ENCODE data around the gene BFSP2.

The BFSP2 gene, protein sequence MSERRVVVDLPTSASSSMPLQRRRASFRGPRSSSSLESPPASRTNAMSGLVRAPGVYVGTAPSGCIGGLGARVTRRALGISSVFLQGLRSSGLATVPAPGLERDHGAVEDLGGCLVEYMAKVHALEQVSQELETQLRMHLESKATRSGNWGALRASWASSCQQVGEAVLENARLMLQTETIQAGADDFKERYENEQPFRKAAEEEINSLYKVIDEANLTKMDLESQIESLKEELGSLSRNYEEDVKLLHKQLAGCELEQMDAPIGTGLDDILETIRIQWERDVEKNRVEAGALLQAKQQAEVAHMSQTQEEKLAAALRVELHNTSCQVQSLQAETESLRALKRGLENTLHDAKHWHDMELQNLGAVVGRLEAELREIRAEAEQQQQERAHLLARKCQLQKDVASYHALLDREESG

DNA sequence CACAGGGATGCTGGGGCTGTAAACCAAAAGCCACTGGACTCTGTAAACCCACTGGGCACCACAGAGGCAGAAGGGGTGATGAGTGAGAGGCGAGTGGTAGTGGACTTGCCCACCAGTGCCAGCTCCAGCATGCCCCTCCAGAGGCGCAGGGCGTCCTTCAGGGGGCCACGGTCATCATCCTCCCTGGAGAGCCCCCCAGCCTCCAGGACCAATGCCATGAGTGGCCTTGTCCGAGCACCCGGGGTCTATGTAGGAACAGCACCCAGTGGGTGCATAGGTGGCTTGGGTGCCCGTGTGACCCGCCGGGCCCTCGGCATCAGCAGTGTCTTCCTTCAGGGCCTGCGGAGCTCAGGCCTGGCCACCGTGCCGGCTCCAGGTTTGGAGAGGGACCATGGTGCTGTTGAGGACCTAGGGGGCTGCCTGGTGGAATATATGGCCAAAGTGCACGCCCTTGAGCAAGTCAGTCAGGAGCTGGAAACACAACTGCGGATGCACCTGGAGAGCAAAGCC, at the start of gene BFSP2:
TSS of gene BFSP2 (plus strand) at position 51 of the 510 bp plus-strand sequence. CDS start at position 79, 28 bp downstream.
- TF ChIP-seq, protein P1, sequence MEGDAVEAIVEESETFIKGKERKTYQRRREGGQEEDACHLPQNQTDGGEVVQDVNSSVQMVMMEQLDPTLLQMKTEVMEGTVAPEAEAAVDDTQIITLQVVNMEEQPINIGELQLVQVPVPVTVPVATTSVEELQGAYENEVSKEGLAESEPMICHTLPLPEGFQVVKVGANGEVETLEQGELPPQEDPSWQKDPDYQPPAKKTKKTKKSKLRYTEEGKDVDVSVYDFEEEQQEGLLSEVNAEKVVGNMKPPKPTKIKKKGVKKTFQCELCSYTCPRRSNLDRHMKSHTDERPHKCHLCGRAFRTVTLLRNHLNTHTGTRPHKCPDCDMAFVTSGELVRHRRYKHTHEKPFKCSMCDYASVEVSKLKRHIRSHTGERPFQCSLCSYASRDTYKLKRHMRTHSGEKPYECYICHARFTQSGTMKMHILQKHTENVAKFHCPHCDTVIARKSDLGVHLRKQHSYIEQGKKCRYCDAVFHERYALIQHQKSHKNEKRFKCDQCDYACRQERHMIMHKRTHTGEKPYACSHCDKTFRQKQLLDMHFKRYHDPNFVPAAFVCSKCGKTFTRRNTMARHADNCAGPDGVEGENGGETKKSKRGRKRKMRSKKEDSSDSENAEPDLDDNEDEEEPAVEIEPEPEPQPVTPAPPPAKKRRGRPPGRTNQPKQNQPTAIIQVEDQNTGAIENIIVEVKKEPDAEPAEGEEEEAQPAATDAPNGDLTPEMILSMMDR (IDR thresholded peaks at IDR 0.05; ENCODE audit: low read depth, low read length) = no peak
- no peak for DNase-seq (ENCODE audit: extremely low read depth, low read depth)

DNA sequence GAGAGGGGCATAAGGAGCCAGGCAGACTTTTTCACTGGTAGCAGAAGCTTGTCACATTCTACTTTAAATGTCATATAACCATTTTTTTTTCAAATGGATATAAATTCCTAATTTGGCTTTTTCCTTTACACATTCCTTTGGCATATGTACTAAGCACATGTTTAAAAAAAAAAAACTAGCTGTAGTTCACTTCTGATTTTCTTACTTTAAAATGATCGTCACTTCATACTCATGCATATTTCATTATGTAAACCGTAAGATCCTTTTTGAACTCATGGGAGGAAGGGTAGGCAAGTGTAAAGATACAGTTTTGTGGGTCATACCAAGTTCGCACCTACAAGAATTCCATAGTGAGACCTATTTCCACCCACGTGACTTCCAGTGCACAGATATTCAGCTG, 45.1 kb upstream of the BFSP2 start:
- TF ChIP-seq, protein P1 (IDR thresholded peaks at IDR 0.05; ENCODE audit: low read depth, low read length) = no peak
- no peak for DNase-seq (ENCODE audit: extremely low read depth, low read depth)

DNA sequence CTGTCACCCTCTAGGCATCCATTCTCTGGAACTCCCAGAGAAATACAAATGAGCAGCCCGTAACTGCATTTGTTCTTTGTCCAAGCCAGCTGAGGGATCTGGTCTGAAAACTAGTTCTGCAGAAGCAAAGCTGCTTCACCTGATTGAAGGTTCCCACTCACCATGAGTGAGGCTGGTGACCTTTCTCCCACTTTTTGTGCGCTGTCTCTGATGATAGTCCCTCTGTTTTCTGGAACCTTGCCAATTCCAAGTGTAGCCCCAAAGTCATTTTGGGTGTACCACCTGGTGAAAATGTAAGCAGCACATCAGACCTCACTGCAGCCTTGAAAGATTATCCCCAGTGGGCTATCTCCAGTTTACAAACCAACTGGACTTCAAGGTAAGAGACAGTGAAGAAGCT, 39.4 kb upstream of the BFSP2 start:
- TF ChIP-seq, protein P1 (IDR thresholded peaks at IDR 0.05; ENCODE audit: low read depth, low read length) = no peak
- DNase-seq (ENCODE audit: extremely low read depth, low read depth) = no peak

GRCh38 chr3:133361011-133361410, 38.8 kb upstream of the BFSP2 start:
- TF ChIP-seq, protein P1 (IDR thresholded peaks at IDR 0.05; ENCODE audit: low read depth, low read length) = no peak
- DNase-seq (ENCODE audit: extremely low read depth, low read depth) = no peak

DNA sequence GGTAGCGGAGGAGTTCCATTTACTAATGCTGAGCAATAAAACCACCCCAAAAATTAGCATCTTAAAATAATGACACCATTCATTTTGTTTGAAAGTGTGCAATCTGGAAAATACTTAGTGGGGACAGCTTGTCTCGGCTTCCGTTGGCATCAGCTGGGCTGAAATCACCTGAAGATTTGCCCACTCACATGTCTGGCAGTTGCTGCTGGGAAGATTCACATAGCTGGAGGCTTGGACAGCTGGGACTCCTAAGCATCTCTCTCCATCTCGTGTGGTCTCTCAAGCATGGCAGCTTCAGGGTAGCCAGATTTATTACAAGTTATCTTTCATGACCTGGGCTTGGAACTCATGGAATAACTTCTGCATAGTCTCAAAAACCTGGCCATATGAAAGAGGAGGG, 38.4 kb upstream of the BFSP2 start:
- DNase-seq (ENCODE audit: extremely low read depth, low read depth) = no peak
- TF ChIP-seq, protein P1 (IDR thresholded peaks at IDR 0.05; ENCODE audit: low read depth, low read length) = no peak

- DNase-seq (ENCODE audit: extremely low read depth, low read depth) = no peak
- TF ChIP-seq, protein P1 (IDR thresholded peaks at IDR 0.05; ENCODE audit: low read depth, low read length) = no peak
Measured at GRCh38 chr3:133362539-133362938, 37.3 kb upstream of the BFSP2 start.

DNA sequence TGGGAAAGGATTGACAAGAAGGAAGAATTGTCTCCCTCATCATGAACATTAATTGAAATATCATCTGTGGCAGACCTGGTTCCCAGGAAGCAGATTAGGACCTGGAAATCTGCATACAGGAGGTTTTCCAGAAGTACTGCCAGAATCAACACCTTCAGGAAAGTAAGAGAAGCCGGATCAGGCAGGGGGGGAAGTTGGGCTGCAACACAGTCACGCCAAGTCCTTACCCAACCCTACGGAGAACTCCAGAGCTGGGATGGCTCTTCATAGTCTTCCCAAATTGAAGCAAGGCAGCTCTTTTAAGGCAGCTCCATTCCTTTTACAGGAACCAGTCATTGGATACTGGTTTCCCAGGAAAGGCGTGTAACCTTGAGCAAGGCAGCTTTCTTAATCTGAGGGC, 35.2 kb upstream of the BFSP2 start:
- no peak for DNase-seq (ENCODE audit: extremely low read depth, low read depth)
- TF ChIP-seq, protein P1 (IDR thresholded peaks at IDR 0.05; ENCODE audit: low read depth, low read length) = no peak

Measured in AG09319 (cell line).